ENCODE measurements around the gene CDCP1.

- TF ChIP-seq CTCF (IDR thresholded peaks at IDR 0.05; ENCODE audit: insufficient read depth, low read length, poor library complexity, severe bottlenecking) (no peak), EZH2phosphoT487 (conservative IDR thresholded peaks at IDR 0.05; ENCODE audit: low read length) (no peak)
Measured at GRCh38 chr3:45066109-45066801, 79.9 kb downstream of the CDCP1 start.
